GM21619 (cell line): ENCODE results near the gene ENOSF1.

Experiments
- ATAC-seq: cut with Tn5 transposase; IDR thresholded peaks from one replicate; pipeline ENCODE4 v1.9.1; 2021; ENCODE audit not compliant: unreplicated experiment

The ENOSF1 gene

GRCh38 chr18:675307-675706 lies 37.1 kb downstream of the ENOSF1 start:
- no peak for ATAC-seq

GRCh38 chr18:673769-674168 lies 38.7 kb downstream of the ENOSF1 start:
- no peak for ATAC-seq

- no peak for ATAC-seq
These were observed 39.1 kb downstream of the ENOSF1 start for GRCh38 chr18:673317-673716.

GRCh38 chr18:671405-671804 lies 41.0 kb downstream of the ENOSF1 start:
- ATAC-seq = no peak

GRCh38 chr18:670522-670921 lies 41.9 kb downstream of the ENOSF1 start:
- no peak for ATAC-seq

- ATAC-seq = no peak
These were observed 43.4 kb downstream of the ENOSF1 start for GRCh38 chr18:669077-669476.

GRCh38 chr18:668260-668659 lies 44.2 kb downstream of the ENOSF1 start:
- no peak for ATAC-seq

- ATAC-seq = no peak
These were observed 45.8 kb downstream of the ENOSF1 start for GRCh38 chr18:666628-667027.

- ATAC-seq = no peak
These were observed 46.3 kb downstream of the ENOSF1 start for GRCh38 chr18:666177-666576.

- ATAC-seq = no peak
These were observed 50.2 kb downstream of the ENOSF1 start for GRCh38 chr18:662197-662596.

- no peak for ATAC-seq
These were observed 52.8 kb downstream of the ENOSF1 start for GRCh38 chr18:659597-659996.

- no peak for ATAC-seq
These were observed 53.4 kb downstream of the ENOSF1 start for GRCh38 chr18:658947-659533.

GRCh38 chr18:658001-658946 lies 54.2 kb downstream of the ENOSF1 start:
- ATAC-seq = peak; percentile 61

- ATAC-seq = peak; percentile 46
These were observed 55.0 kb downstream of the ENOSF1 start, which contains the start of gene TYMS for GRCh38 chr18:657311-658000. TYMS (plus strand) TSS chr18:657653; CDS start chr18:657743, 90 bp downstream.

- ATAC-seq = no peak
These were observed 57.0 kb downstream of the ENOSF1 start for GRCh38 chr18:655445-655844.

GRCh38 chr18:654601-655000 lies 57.8 kb downstream of the ENOSF1 start:
- ATAC-seq = no peak

- no peak for ATAC-seq
These were observed 58.9 kb downstream of the ENOSF1 start for GRCh38 chr18:653512-653911.

GRCh38 chr18:652131-652530 lies 60.3 kb downstream of the ENOSF1 start:
- ATAC-seq = no peak

- ATAC-seq = peak; percentile 98
These were observed 62.0 kb downstream of the ENOSF1 start for GRCh38 chr18:650428-650858.

GRCh38 chr18:649341-649740 lies 63.1 kb downstream of the ENOSF1 start:
- no peak for ATAC-seq

GRCh38 chr18:647304-647703 lies 65.1 kb downstream of the ENOSF1 start:
- no peak for ATAC-seq
